ENCODE data around the gene LYRM4. TPM values are rescaled to one million over a fixed set of nuclear protein-coding genes. Genes with fewer than 3 reads are reported as not detected.

Gene LYRM4
- total RNA-seq, 6 experiments from 2014 or later = 26.8 to 36.3 (median 30.2) TPM

- peaks cover 8% of the 10 kb centered on the region; the same call in 1 of the 2 replicates for H3K36me3 Mint-ChIP-seq (ENCODE audit: low read depth)
- no peak overlapping the region for H3K4me3 Mint-ChIP-seq
- no peak overlapping the region for H3K27ac Mint-ChIP-seq
- H3K27me3 Mint-ChIP-seq (ENCODE audit: insufficient read depth) = no peaks in the 10 kb centered on the region
- no peaks in the 10 kb centered on the region for H3K9me3 Mint-ChIP-seq
- TF ChIP-seq, protein P1, sequence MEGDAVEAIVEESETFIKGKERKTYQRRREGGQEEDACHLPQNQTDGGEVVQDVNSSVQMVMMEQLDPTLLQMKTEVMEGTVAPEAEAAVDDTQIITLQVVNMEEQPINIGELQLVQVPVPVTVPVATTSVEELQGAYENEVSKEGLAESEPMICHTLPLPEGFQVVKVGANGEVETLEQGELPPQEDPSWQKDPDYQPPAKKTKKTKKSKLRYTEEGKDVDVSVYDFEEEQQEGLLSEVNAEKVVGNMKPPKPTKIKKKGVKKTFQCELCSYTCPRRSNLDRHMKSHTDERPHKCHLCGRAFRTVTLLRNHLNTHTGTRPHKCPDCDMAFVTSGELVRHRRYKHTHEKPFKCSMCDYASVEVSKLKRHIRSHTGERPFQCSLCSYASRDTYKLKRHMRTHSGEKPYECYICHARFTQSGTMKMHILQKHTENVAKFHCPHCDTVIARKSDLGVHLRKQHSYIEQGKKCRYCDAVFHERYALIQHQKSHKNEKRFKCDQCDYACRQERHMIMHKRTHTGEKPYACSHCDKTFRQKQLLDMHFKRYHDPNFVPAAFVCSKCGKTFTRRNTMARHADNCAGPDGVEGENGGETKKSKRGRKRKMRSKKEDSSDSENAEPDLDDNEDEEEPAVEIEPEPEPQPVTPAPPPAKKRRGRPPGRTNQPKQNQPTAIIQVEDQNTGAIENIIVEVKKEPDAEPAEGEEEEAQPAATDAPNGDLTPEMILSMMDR (IDR thresholded peaks at IDR 0.05) = no peak
- no peak for DNase-seq
- peaks cover 32% of the 10 kb centered on the region for H3K4me1 Mint-ChIP-seq (ENCODE audit: low read depth)
Observed at GRCh38 chr6:5276581-5276980, 15.8 kb upstream of the LYRM4 start.

- H3K4me3 Mint-ChIP-seq = no peak overlapping the region
- DNase-seq = no peak
- H3K9me3 Mint-ChIP-seq = no peaks in the 10 kb centered on the region
Observed at GRCh38 chr6:5275497-5275896, 14.7 kb upstream of the LYRM4 start.

GRCh38 chr6:5274231-5274630, 13.5 kb upstream of the LYRM4 start:
- Mint-ChIP-seq H3K27me3 (ENCODE audit: insufficient read depth) (no peaks in the 10 kb centered on the region), H3K4me3 (no peak overlapping the region), H3K36me3 (ENCODE audit: low read depth) (peaks cover 8% of the 10 kb centered on the region; the same call in 1 of the 2 replicates), H3K9me3 (no peaks in the 10 kb centered on the region), H3K27ac (no peak overlapping the region), H3K4me1 (ENCODE audit: low read depth) (peaks cover 19% of the 10 kb centered on the region)
- TF ChIP-seq, protein P1 (IDR thresholded peaks at IDR 0.05) = no peak
- DNase-seq = no peak

More at GRCh38 chr6:5275497-5275896, 14.7 kb upstream of the LYRM4 start:
- TF ChIP-seq, protein P1 (IDR thresholded peaks at IDR 0.05) = peak; percentile 24; the same call in 1 of the 2 replicates
- Mint-ChIP-seq H3K36me3 (ENCODE audit: low read depth) (peaks cover 8% of the 10 kb centered on the region; the same call in 1 of the 2 replicates), H3K27me3 (ENCODE audit: insufficient read depth) (no peaks in the 10 kb centered on the region), H3K27ac (no peak overlapping the region), H3K4me1 (ENCODE audit: low read depth) (peaks cover 28% of the 10 kb centered on the region)

GRCh38 chr6:5271926-5272325, 11.2 kb upstream of the LYRM4 start:
- Mint-ChIP-seq H3K4me1 (ENCODE audit: low read depth) (peaks cover 19% of the 10 kb centered on the region), H3K9me3 (no peaks in the 10 kb centered on the region), H3K36me3 (ENCODE audit: low read depth) (peaks cover 12% of the 10 kb centered on the region), H3K27me3 (ENCODE audit: insufficient read depth) (no peaks in the 10 kb centered on the region), H3K27ac (no peak overlapping the region), H3K4me3 (no peak overlapping the region)
- no peak for DNase-seq
- TF ChIP-seq, protein P1 (IDR thresholded peaks at IDR 0.05) = no peak

DNA sequence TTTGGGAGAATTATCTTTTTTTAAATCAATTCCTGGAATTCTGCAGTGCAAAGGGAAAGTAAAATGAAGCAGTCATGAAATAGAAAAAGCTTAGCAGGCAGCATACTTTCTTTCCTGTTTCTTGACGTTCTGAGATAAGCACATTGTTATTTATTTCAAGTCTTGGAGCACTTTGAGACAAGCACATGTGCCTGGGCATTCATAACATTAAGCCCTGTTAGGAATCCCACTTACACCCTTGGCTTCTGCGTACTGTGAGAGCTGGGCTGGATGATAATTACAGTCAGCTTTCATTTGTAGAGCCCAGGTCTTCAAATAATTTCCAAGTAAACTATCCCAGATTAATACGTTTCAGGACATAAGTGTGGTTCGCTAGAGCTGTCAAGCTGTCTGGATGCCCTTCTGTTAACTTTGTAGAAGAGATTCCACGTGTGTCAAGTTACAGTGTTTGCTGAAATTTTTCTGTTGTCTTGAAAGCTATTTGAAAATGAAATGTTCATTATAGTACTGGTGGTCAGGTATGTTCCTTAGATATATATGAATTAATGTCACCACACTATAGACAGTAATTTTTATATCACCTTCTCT, 9.4 kb upstream of the LYRM4 start:
- H3K4me1 Mint-ChIP-seq (ENCODE audit: low read depth) = peaks cover 12% of the 10 kb centered on the region
- DNase-seq = no peak
- H3K9me3 Mint-ChIP-seq = no peaks in the 10 kb centered on the region
- TF ChIP-seq, protein P1 (IDR thresholded peaks at IDR 0.05) = no peak
- no peaks in the 10 kb centered on the region; the same call in 1 of the 2 replicates for H3K27me3 Mint-ChIP-seq (ENCODE audit: insufficient read depth)
- H3K4me3 Mint-ChIP-seq = no peak overlapping the region
- H3K36me3 Mint-ChIP-seq (ENCODE audit: low read depth) = peaks cover 12% of the 10 kb centered on the region
- no peak overlapping the region for H3K27ac Mint-ChIP-seq
